Neural progenitor cell (in vitro differentiated cells): ENCODE results near the gene GNAI2. TPM values are rescaled to one million over a fixed set of nuclear protein-coding genes. Genes with fewer than 3 reads are reported as not detected.
A peak's percentile ranks its signal among the peaks of the same experiment; 100 is the strongest.

Source experiments
- DNase-seq: peaks from one replicate; pipeline ENCODE4 v3.0.0-alpha.2; 2016; ENCODE audit warnings: low spot score
- H2AFZ ChIP-seq: fragments of 200-600 bp; sonication (generic); replicated peaks from 2 replicates; pipeline ENCODE4 v1.6.1; 2016; ENCODE audit warnings: antibody characterized with exemption
- H3F3A ChIP-seq: fragments of 200-600 bp; sonication (generic); 2 replicates; pipeline ENCODE4 v1.6.1; 2016; ENCODE audit warnings: antibody characterized with exemption, low read depth
- H3K27ac ChIP-seq: fragments of 200-600 bp; sonication (generic); 2 replicates; pipeline ENCODE4 v1.5.1; 2016; ENCODE audit warnings: mild to moderate bottlenecking
- H3K27me3 ChIP-seq: fragments of 200-600 bp; sonication (generic); 2 replicates; pipeline ENCODE4 v1.6.1; 2016; ENCODE audit warnings: mild to moderate bottlenecking, moderate library complexity
- H3K36me3 ChIP-seq: fragments of 200-600 bp; sonication (generic); 2 replicates; pipeline ENCODE4 v1.5.1; 2016
- H3K4me1 ChIP-seq: fragments of 200-600 bp; sonication (generic); 2 replicates; pipeline ENCODE4 v1.6.1; 2016; ENCODE audit warnings: mixed run types
- H3K4me2 ChIP-seq: fragments of 200-600 bp; sonication (generic); 2 replicates; pipeline ENCODE4 v1.6.1; 2016
- H3K4me3 ChIP-seq: fragments of 200-600 bp; sonication (generic); 2 replicates; pipeline ENCODE4 v1.5.1; 2016
- H3K79me2 ChIP-seq: fragments of 200-600 bp; sonication (generic); 2 replicates; pipeline ENCODE4 v1.6.1; 2016; ENCODE audit warnings: low read depth
- H3K9ac ChIP-seq: fragments of 200-600 bp; sonication (generic); 2 replicates; pipeline ENCODE4 v1.6.1; 2016
- H3K9me3 ChIP-seq: fragments of 200-600 bp; sonication (generic); 2 replicates; pipeline ENCODE4 v1.5.1; 2016; ENCODE audit warnings: low read depth
- H4K20me1 ChIP-seq: fragments of 200-600 bp; sonication (generic); 2 replicates; pipeline ENCODE4 v1.6.1; 2016; ENCODE audit warnings: low read depth
- H3K27ac Mint-ChIP-seq: 3 replicates; pipeline ENCODE4 v1.8.0; 2021; ENCODE audit warnings: mixed read lengths
- H3K27me3 Mint-ChIP-seq: 2 replicates; pipeline ENCODE4 v1.8.0; 2022; ENCODE audit warnings: low read depth, mild to moderate bottlenecking, inconsistent platforms, moderate library complexity, mixed read lengths; ENCODE audit not compliant: insufficient read depth
- H3K36me3 Mint-ChIP-seq: 3 replicates; pipeline ENCODE4 v1.8.0; 2021; ENCODE audit warnings: mixed read lengths
- H3K4me1 Mint-ChIP-seq: 3 replicates; pipeline ENCODE4 v1.8.0; 2021; ENCODE audit warnings: mixed read lengths
- H3K4me3 Mint-ChIP-seq: 3 replicates; pipeline ENCODE4 v1.8.0; 2021; ENCODE audit warnings: mild to moderate bottlenecking, moderate library complexity, mixed read lengths
- H3K9me3 Mint-ChIP-seq: 3 replicates; pipeline ENCODE4 v1.8.0; 2020; ENCODE audit warnings: mixed read lengths
- CTCF ChIP-seq: fragments of 200-600 bp; sonication (generic); IDR thresholded peaks from 2 replicates; pipeline ENCODE4 v1.5.1; 2017; ENCODE audit warnings: antibody characterized with exemption, mild to moderate bottlenecking
- EZH2 ChIP-seq: fragments of 200-600 bp; sonication (generic); IDR thresholded peaks from 2 replicates; pipeline ENCODE4 v1.6.1; 2017; ENCODE audit warnings: antibody characterized with exemption, mild to moderate bottlenecking, moderate library complexity
- EZH2phosphoT487 ChIP-seq: fragments of 200-600 bp; sonication (generic); IDR thresholded peaks from 2 replicates; pipeline ENCODE4 v1.6.1; 2017; ENCODE audit warnings: antibody characterized with exemption
- total RNA-seq: library from RNA; depleted of rRNA; stranded (reverse); fragments of >200 nt; gene quantifications from 2 replicates; pipeline ENCODE4 v1.2.3, GENCODE V29; 2015; ENCODE audit warnings: low replicate concordance

GNAI2 gene
- total RNA-seq, 1 donor from 2014 or later = 249 TPM

GRCh38 chr3:50299929-50300680 is 64.1 kb downstream of the GNAI2 start:
- Mint-ChIP-seq H3K9me3 (peaks cover 4% of the 10 kb centered on the region), H3K4me3 (peak overlapping the region; percentile 96), H3K27me3 (peaks cover 12% of the 10 kb centered on the region), H3K27ac (peak overlapping the region; percentile 76), H3K36me3 (peaks cover 5% of the 10 kb centered on the region), H3K4me1 (peaks cover 25% of the 10 kb centered on the region)
- H3K4me3 ChIP-seq = peak overlapping the region; percentile 91
- H3K4me1 ChIP-seq = peaks cover 13% of the 10 kb centered on the region
- no peak for DNase-seq
- peak overlapping the region; percentile 75 for H2AFZ ChIP-seq
- H3F3A ChIP-seq = peaks cover 5% of the 10 kb centered on the region
- H3K9ac ChIP-seq = no peak overlapping the region
- no peaks in the 10 kb centered on the region for H3K27me3 ChIP-seq
- H3K79me2 ChIP-seq = no peaks in the 10 kb centered on the region
- H3K9me3 ChIP-seq = no peaks in the 10 kb centered on the region
- no peak for TF ChIP-seq EZH2
- no peak for TF ChIP-seq EZH2phosphoT487
- no peak for TF ChIP-seq CTCF
- no peak overlapping the region for H3K27ac ChIP-seq
- peak overlapping the region; percentile 85 for H3K4me2 ChIP-seq
- no peaks in the 10 kb centered on the region for H3K36me3 ChIP-seq
- peaks cover 6% of the 10 kb centered on the region for H4K20me1 ChIP-seq

- Histone ChIP-seq H4K20me1 (peaks cover 6% of the 10 kb centered on the region), H3K9me3 (no peaks in the 10 kb centered on the region), H3K9ac (no peak overlapping the region), H3K4me3 (no peak overlapping the region), H3K36me3 (no peaks in the 10 kb centered on the region), H3K27ac (no peak overlapping the region), H3K4me2 (no peak overlapping the region), H3K79me2 (no peaks in the 10 kb centered on the region), H2AFZ (no peak overlapping the region), H3K4me1 (peaks cover 13% of the 10 kb centered on the region), H3K27me3 (no peaks in the 10 kb centered on the region), H3F3A (peaks cover 5% of the 10 kb centered on the region)
- peak; percentile 1 for DNase-seq
- Mint-ChIP-seq H3K36me3 (peaks cover 5% of the 10 kb centered on the region), H3K4me3 (peak overlapping the region; percentile 96), H3K27ac (peak overlapping the region; percentile 42), H3K27me3 (peaks cover 14% of the 10 kb centered on the region), H3K4me1 (peaks cover 25% of the 10 kb centered on the region), H3K9me3 (peaks cover 6% of the 10 kb centered on the region)
- TF ChIP-seq CTCF = no peak
- TF ChIP-seq EZH2phosphoT487 = no peak
- no peak for TF ChIP-seq EZH2
These were observed 64.8 kb downstream of the GNAI2 start for GRCh38 chr3:50300681-50301254.

GRCh38 chr3:50302095-50303012 is 66.3 kb downstream of the GNAI2 start:
- DNase-seq = peak; percentile 1
- Mint-ChIP-seq H3K27me3 (peaks cover 10% of the 10 kb centered on the region), H3K4me3 (no peak overlapping the region), H3K9me3 (peaks cover 14% of the 10 kb centered on the region), H3K4me1 (peaks cover 25% of the 10 kb centered on the region), H3K36me3 (peaks cover 3% of the 10 kb centered on the region), H3K27ac (no peak overlapping the region)
- Histone ChIP-seq H3K27ac (no peak overlapping the region), H3K36me3 (no peaks in the 10 kb centered on the region), H3F3A (peaks cover 5% of the 10 kb centered on the region), H3K4me2 (no peak overlapping the region), H3K4me1 (peaks cover 13% of the 10 kb centered on the region), H2AFZ (no peak overlapping the region), H3K79me2 (no peaks in the 10 kb centered on the region), H4K20me1 (peaks cover 6% of the 10 kb centered on the region), H3K9me3 (peaks cover 3% of the 10 kb centered on the region), H3K4me3 (no peak overlapping the region), H3K9ac (no peak overlapping the region), H3K27me3 (no peaks in the 10 kb centered on the region)
- TF ChIP-seq EZH2phosphoT487 (no peak), CTCF (no peak), EZH2 (no peak)
